Measurements from ENCODE around the gene OSBPL1A. TPM values are rescaled to one million over a fixed set of nuclear protein-coding genes. Genes with fewer than 3 reads are reported as not detected.

OSBPL1A gene
- total RNA-seq, 1 experiment from 2014 or later = 16.6 TPM

DNA sequence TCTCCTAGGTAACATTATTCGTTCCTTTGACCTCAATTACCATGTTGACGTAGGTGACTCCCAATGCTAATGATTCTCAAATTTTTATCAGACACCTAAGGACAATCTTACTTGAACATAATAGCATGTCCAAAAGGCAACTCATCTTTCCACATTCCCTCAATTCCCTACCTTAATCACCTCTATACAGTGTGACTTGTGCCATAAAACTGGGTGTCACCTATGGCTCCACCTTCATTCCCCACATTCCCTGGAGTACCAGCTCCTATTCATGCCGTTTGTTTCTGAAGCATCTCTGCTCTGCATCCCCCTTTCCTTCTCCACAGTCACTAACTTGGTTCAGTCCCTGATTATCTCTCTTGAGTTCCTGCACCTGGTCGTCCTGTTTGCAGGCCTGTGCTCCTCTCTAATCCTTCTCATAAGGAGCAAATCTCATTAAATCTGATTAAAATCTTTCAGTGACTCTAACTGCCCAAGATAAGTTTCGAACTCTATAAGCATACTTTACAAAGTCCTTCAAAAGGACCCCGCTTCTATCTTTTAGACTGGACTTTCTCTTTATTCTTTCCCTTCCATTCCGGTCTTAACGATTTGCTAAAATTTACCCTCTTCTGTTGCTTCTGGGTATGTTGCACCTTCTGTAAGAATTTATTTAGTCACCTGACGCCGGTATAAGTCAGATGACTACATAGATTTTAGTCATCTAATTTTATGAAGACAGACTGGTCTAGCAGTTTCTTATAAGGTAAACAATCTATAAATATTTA, 128.7 kb downstream of the OSBPL1A start:
- DNase-seq (ENCODE audit: low read depth) = no peak

DNA sequence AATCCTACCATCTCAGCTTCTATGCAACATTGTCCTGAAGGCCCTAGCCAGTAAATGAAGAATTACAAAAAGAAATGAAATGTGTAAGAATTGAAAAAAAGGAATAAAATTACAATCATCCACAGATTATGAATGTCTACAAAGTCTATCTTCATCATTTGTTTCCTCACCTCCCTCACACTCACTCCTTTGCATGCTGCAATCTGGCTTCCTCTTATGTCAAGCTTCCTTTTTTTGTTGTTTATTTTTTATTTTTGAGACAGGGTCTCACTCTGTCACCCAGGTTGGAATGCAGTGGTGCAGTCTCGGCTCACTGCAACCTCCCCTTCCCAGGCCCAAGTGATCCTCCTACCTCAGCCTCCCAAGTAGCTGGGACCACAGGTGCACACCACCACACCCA, 129.7 kb downstream of the OSBPL1A start:
- DNase-seq (ENCODE audit: low read depth) = no peak

GRCh38 chr18:24266131-24266530, 131.5 kb downstream of the OSBPL1A start:
- no peak for DNase-seq (ENCODE audit: low read depth)

DNA sequence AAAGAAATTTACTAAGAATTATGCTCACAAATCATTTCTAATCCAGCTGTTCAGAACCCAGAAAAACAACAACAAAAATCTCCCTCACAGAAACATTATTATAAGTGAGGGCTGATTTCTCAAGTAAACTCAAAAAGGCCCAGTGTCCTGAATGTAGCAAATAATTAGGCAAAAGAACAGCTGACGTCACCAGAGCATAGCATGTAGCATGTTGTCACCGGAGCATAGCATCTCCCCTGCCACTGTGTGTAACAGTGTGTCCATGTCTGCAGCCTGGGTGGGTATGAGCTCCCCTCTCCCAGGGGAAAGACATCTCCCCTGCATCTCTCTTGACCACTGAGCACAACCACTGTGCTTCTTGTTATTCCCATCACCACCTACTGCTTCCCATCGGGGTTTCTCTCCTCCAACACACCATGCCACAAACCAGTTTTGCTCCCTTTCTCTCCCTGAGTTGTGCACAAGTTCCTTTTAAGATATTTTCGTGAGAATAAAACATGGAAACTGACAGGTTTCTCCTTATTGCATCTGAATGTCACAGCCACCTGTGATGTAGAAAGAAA, 132.0 kb downstream of the OSBPL1A start:
- no peak for DNase-seq (ENCODE audit: low read depth)

- no peak for DNase-seq (ENCODE audit: low read depth)
These were observed 134.6 kb downstream of the OSBPL1A start for GRCh38 chr18:24263050-24263449.

DNA sequence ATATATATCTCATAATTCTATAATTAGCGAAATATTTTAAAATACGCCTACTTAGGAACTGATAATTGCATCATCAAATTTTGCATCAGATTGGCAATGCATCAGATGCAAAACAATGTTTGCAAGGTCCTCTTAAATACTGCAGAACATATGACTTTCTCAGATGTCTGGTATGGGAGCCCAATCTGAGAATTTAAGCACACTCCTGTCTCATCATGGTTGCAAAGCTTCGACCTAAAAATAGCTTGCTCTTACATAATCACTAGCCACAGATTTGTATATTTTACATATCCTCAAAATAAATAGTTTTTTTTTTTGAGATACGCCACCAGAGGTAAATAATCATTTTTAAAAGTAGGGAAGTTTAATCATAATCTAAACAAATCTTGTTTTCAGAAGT, 135.5 kb downstream of the OSBPL1A start:
- DNase-seq (ENCODE audit: low read depth) = no peak

- DNase-seq (ENCODE audit: low read depth) = no peak
These were observed 137.6 kb downstream of the OSBPL1A start for GRCh38 chr18:24259869-24260641.

DNA sequence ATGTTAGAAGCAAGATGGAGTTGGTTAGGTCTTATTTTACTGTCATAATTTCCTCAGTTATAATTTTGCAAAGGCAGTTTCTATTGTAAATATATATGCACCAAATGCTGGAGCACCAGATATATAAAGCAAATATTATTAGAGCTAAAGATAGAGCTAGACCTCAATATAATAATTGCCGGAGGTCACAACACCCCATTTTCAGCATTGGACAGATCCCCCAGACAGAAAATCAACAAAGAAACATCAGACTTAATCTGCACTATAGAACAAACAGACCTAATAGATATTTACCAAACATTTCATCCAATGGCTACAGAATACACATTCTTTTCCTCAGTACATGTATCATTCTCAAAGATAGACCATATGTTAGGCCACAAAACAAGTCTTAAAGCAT, 143.6 kb downstream of the OSBPL1A start:
- no peak for DNase-seq (ENCODE audit: low read depth)

GRCh38 chr18:24249716-24250115, 147.9 kb downstream of the OSBPL1A start:
- DNase-seq (ENCODE audit: low read depth) = no peak

GRCh38 chr18:24248359-24248758, 149.3 kb downstream of the OSBPL1A start:
- no peak for DNase-seq (ENCODE audit: low read depth)

- DNase-seq (ENCODE audit: low read depth) = no peak
These were observed 151.5 kb downstream of the OSBPL1A start for GRCh38 chr18:24246143-24246542.

DNA sequence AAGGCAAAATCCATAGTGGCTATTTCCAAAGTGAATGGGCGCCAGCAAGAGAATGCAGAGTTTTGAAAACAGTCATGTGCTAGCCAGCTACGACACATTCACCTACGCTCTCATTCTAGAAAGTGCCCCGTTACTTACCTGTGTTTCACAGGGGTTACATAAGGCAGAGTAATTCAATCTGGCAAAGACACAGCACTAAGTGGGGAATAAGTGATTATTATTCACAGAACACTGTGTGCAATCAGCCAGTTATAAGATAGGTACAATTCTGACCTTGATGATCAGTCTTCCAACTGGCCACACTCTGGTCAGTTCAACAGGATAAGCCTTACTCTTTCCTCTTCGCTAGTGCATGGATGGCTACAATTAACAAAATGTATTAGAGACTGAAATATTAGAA, 152.9 kb downstream of the OSBPL1A start:
- no peak for DNase-seq (ENCODE audit: low read depth)

DNA sequence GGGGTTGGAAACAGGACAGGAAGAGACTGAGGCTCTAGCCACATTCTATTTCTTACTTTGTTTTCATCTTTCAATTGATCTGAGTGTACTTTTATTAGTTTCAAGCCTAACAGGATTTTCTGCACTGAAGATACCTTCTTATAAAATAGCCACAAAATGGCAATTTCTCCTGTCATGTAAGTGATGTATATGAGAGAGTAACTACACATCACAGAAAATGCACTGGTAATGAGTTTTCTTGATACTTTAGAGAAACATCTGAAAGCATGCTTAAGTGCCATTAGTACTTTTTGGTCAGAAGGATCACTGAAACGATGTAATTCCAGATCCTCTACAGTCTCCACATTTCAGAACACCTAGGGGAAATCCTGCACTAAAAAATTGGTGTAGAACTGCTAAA, 153.9 kb downstream of the OSBPL1A start:
- DNase-seq (ENCODE audit: low read depth) = no peak

DNA sequence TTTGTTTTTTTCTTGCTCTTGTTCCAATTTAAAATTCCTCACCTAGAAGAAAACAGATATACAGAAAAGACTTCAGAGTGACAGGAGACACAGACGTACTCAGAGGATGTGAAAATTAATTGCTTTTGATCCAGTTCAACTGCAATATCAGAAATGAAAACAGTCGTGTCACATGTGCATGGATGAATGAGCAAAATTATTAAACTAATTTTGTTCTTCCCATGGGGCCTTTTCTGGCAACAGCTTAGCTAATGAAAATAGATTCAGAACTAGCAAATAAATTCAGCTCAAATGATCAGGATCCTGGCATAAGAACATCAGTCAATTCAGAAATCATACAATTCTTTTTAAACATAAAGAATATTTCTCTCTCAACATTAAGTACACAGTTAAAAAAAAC, 158.3 kb downstream of the OSBPL1A start:
- DNase-seq (ENCODE audit: low read depth) = no peak

GRCh38 chr18:24238387-24238786, 159.2 kb downstream of the OSBPL1A start:
- no peak for DNase-seq (ENCODE audit: low read depth)

GRCh38 chr18:24234850-24235418, 162.7 kb downstream of the OSBPL1A start:
- no peak for DNase-seq (ENCODE audit: low read depth)

GRCh38 chr18:24234330-24234729, 163.3 kb downstream of the OSBPL1A start:
- no peak for DNase-seq (ENCODE audit: low read depth)

- no peak for DNase-seq (ENCODE audit: low read depth)
These were observed 164.8 kb downstream of the OSBPL1A start for GRCh38 chr18:24232800-24233199.

- DNase-seq (ENCODE audit: low read depth) = no peak
These were observed 165.6 kb downstream of the OSBPL1A start for GRCh38 chr18:24231773-24232735.

DNA sequence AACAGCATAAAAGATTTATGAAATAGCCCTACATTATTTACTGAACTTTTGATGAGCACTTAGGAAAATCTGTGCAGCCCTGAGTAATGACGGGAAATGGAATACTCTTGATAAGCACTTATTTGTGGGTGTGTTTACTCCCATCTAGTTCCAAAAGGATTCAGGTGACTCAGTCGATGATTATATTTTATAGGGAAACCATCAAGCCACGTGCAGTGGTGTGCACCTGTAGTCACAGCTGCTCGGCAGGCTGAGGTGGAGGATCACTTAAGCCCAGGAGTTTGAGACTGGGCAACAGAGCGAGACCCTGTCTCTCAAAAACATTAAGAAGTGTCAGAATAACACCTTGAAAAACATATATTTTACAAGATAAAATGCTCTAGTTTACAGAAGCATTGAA, 166.9 kb downstream of the OSBPL1A start:
- no peak for DNase-seq (ENCODE audit: low read depth)

GRCh38 chr18:24228667-24229041, 169.0 kb downstream of the OSBPL1A start:
- peak; percentile 65 for DNase-seq (ENCODE audit: low read depth)

Data from HT1080 (cell line).